ENCODE results near the gene PCK1. TPM values are rescaled to one million over a fixed set of nuclear protein-coding genes. Genes with fewer than 3 reads are reported as not detected.

PCK1 gene
- total RNA-seq, 4 donors from 2014 or later: 395 to 794 (median 739) TPM

- no peaks in the 10 kb centered on the region for H3K27me3 ChIP-seq
- WGBS, 2 donors (ENCODE audit: low coverage in 1 of 2): 71 to 75% methylated on average over 18 to 19 of the region's 19 CpGs
- H3K9me3 ChIP-seq: no peaks in the 10 kb centered on the region
- no peak overlapping the region for H3K4me3 ChIP-seq
- H3K27ac ChIP-seq: no peak overlapping the region
- no peaks in the 10 kb centered on the region for H3K36me3 ChIP-seq
- TF ChIP-seq CTCF (IDR thresholded peaks at IDR 0.05) (no peak), POLR2A (IDR thresholded peaks at IDR 0.05) (no peak), EP300 (IDR thresholded peaks at IDR 0.05; ENCODE audit: low read depth) (no peak)
- peaks cover 6 to 38% (median 23%) of the 10 kb centered on the region in 4 donors for H3K4me1 ChIP-seq
- in situ Hi-C loops (cut with MboI; ENCODE audit: low pct_ligation_motif_present in 1 of 4, low pct_unique_long_range_greater_than_20kb in 1 of 4, low sequenced_read_pairs in 3 of 4) (no loop called here), intact Hi-C loops (cut with DNase I; ENCODE audit: low total_unique reads) (no loop called here)
- no peak for DNase-seq
These were observed 33.9 kb upstream of the PCK1 start for GRCh38 chr20:57526885-57527460.

- DNase-seq: no peak
- Histone ChIP-seq H3K27ac (no peak overlapping the region), H3K36me3 (no peaks in the 10 kb centered on the region), H3K4me3 (no peak overlapping the region), H3K27me3 (no peaks in the 10 kb centered on the region), H3K9me3 (no peaks in the 10 kb centered on the region), H3K4me1 (peaks cover 6 to 34% (median 26%) of the 10 kb centered on the region in 4 donors)
- 74 to 78% methylated on average over 6 of the region's 6 CpGs for WGBS, 2 donors (ENCODE audit: low coverage in 1 of 2)
- TF ChIP-seq CTCF (IDR thresholded peaks at IDR 0.05) (no peak), POLR2AphosphoS5 (IDR thresholded peaks at IDR 0.05) (no peak), POLR2A (IDR thresholded peaks at IDR 0.05) (no peak), EP300 (IDR thresholded peaks at IDR 0.05; ENCODE audit: low read depth) (no peak)
- in situ Hi-C loops (cut with MboI; ENCODE audit: low pct_ligation_motif_present in 1 of 4, low pct_unique_long_range_greater_than_20kb in 1 of 4, low sequenced_read_pairs in 3 of 4) (no loop called here), intact Hi-C loops (cut with DNase I; ENCODE audit: low total_unique reads) (no loop called here)
These were observed 33.2 kb upstream of the PCK1 start for GRCh38 chr20:57527728-57528127.

GRCh38 chr20:57528148-57528547 is 32.8 kb upstream of the PCK1 start:
- no peaks in the 10 kb centered on the region for H3K27me3 ChIP-seq
- peak overlapping the region in 2 of 4 donors; percentile 2 to 90 for H3K27ac ChIP-seq
- in situ Hi-C loops (cut with MboI; ENCODE audit: low pct_ligation_motif_present in 1 of 4, low pct_unique_long_range_greater_than_20kb in 1 of 4, low sequenced_read_pairs in 3 of 4): no loop called here
- no peaks in the 10 kb centered on the region for H3K36me3 ChIP-seq
- intact Hi-C loops (cut with DNase I; ENCODE audit: low total_unique reads): no loop called here
- DNase-seq: no peak
- WGBS, 2 donors (ENCODE audit: low coverage in 1 of 2): 90 to 92% methylated on average over 4 of the region's 4 CpGs
- H3K9me3 ChIP-seq: no peaks in the 10 kb centered on the region
- TF ChIP-seq EP300 (IDR thresholded peaks at IDR 0.05; ENCODE audit: low read depth) (no peak), CTCF (IDR thresholded peaks at IDR 0.05) (no peak), POLR2A (IDR thresholded peaks at IDR 0.05) (no peak), POLR2AphosphoS5 (IDR thresholded peaks at IDR 0.05) (no peak)
- H3K4me3 ChIP-seq: no peak overlapping the region
- H3K4me1 ChIP-seq: peaks cover 7 to 35% (median 29%) of the 10 kb centered on the region in 4 donors

GRCh38 chr20:57529160-57529585 is 31.7 kb upstream of the PCK1 start:
- TF ChIP-seq EP300 (IDR thresholded peaks at IDR 0.05; ENCODE audit: low read depth) (no peak), POLR2A (IDR thresholded peaks at IDR 0.05) (no peak), CTCF (IDR thresholded peaks at IDR 0.05) (no peak)
- 73 to 94% methylated on average over 2 to 8 of the region's 8 CpGs for WGBS, 2 donors (ENCODE audit: low coverage in 1 of 2)
- Histone ChIP-seq H3K4me3 (no peak overlapping the region), H3K27me3 (no peaks in the 10 kb centered on the region), H3K4me1 (peaks cover 16 to 45% (median 38%) of the 10 kb centered on the region in 4 donors), H3K36me3 (no peaks in the 10 kb centered on the region), H3K9me3 (no peaks in the 10 kb centered on the region), H3K27ac (peak overlapping the region in 2 of 4 donors; percentile 89 to 90)
- DNase-seq: no peak
- intact Hi-C loops (cut with DNase I; ENCODE audit: low total_unique reads) (no loop called here), in situ Hi-C loops (cut with MboI; ENCODE audit: low pct_ligation_motif_present in 1 of 4, low pct_unique_long_range_greater_than_20kb in 1 of 4, low sequenced_read_pairs in 3 of 4) (no loop called here)
